ENCODE measurements around the gene GEMIN5. TPM values are rescaled to one million over a fixed set of nuclear protein-coding genes. Genes with fewer than 3 reads are reported as not detected.

The GEMIN5 gene
- total and polyA plus RNA-seq, 2 of the 8 experiments (the other 6 are each of a cell fraction or from before 2014, with no cell fraction given) = 12.8 to 47.0 TPM

DNA sequence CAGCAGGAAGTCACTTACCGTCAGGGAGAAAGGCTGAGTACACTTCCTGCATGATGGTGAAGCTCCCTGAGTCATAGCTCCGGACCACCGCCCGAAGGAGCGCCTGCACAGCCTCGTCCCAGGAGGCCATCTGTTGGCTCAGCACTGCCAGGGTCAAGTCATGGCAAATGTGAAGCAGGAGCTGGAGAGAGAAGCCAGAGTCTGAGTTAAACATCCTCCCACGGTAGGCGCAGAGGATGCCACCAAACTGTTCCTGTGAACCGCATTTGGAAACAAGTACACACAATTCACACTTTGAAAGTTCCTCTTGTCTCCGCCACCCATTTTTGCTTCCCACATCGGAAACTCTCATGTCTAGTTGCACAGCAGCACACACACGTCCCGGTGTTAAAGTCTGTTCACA lies 45.6 kb downstream of the GEMIN5 start:
- 89% methylated on average over 13 of the region's 13 CpGs; no CpG with 5 or more reads in 1 of the 2 experiments for WGBS, 2 experiments (ENCODE audit: extremely low coverage in 1 of 2, insufficient coverage in 1 of 2, insufficient read length in 1 of 2, insufficient replicate concordance in 2 of 2, low coverage in 1 of 2, low lambda C conversion rate in 2 of 2, missing lambda C conversion rate in 1 of 2)
- TF ChIP-seq ASH2L (IDR thresholded peaks at IDR 0.05; ENCODE audit: low read length) = no peak

More for the DNA sequence above, 45.6 kb downstream of the GEMIN5 start:
- ChIA-PET CTCF (ENCODE audit: partially characterized antibody) (interaction anchor here (0.9 to 2.2 kb wide), 3 partner anchors 9 to 16 kb away, joined by 3 to 5 read pairs (median 3); no protein-coding TSS in a partner anchor), POLR2A (ENCODE audit: partially characterized antibody) (no interaction called here)
- H2BK12ac ChIP-seq (ENCODE audit: low read depth, low read length) = no peak overlapping the region
- H2AFZ ChIP-seq (ENCODE audit: low read length) = no peak overlapping the region
- no peaks in the 10 kb centered on the region for H3K4me1 ChIP-seq (replicated peaks in 1 of 4; ENCODE audit: control insufficient read depth in 3 of 4, insufficient read depth in 4 of 4, low read length in 3 of 4)
- H2AK5ac ChIP-seq (ENCODE audit: low read depth, low read length) = no peak overlapping the region
- no peaks in the 10 kb centered on the region for H3K79me2 ChIP-seq (ENCODE audit: control insufficient read depth in 1 of 2, insufficient read depth in 2 of 2, low read length in 2 of 2)
- H4K8ac ChIP-seq (ENCODE audit: extremely low read depth, insufficient read depth, low read length) = no peak overlapping the region
- H3K23me2 ChIP-seq (ENCODE audit: low read depth, low read length) = no peaks in the 10 kb centered on the region
- no peak overlapping the region for H3K14ac ChIP-seq (ENCODE audit: insufficient read length)
- no peak overlapping the region for H3K9ac ChIP-seq (replicated peaks in 1 of 4; ENCODE audit: extremely low read depth in 1 of 4, low read depth in 3 of 4, low read length in 3 of 4)
- no peak for FAIRE-seq
- no peaks in the 10 kb centered on the region for H3K27me3 ChIP-seq (replicated peaks in 1 of 4; ENCODE audit: control insufficient read depth in 3 of 4, extremely low read depth in 1 of 4, insufficient read depth in 3 of 4, low read length in 3 of 4)
- H3K4me3 ChIP-seq (ENCODE audit: extremely low read depth in 1 of 4, insufficient read depth in 2 of 4, low read depth in 3 of 4, low read length in 4 of 4) = no peak overlapping the region
- no peaks in the 10 kb centered on the region for H3K79me1 ChIP-seq (ENCODE audit: low read depth, low read length)
- DNase-seq (ENCODE audit: low read depth in 1 of 2, low spot score in 2 of 2) = no peak
- H3K56ac ChIP-seq (replicated peaks; ENCODE audit: insufficient read length, low read depth, low read length) = no peak overlapping the region
- no peak overlapping the region for H3K27ac ChIP-seq (ENCODE audit: low read depth, low read length)
- H4K5ac ChIP-seq (ENCODE audit: insufficient read length, low read depth, low read length) = no peak overlapping the region
- H4K20me1 ChIP-seq (replicated peaks in 1 of 2; ENCODE audit: control insufficient read depth in 1 of 2, insufficient read depth in 2 of 2, low read length in 2 of 2) = no peaks in the 10 kb centered on the region
- H2BK20ac ChIP-seq (ENCODE audit: low read length) = no peak overlapping the region
- no peak overlapping the region for H3K4ac ChIP-seq (replicated peaks; ENCODE audit: insufficient read length, low read depth, low read length)
- H3K18ac ChIP-seq (ENCODE audit: extremely low read depth, low read length) = no peak overlapping the region
- H2BK120ac ChIP-seq (replicated peaks; ENCODE audit: low read depth, low read length) = no peak overlapping the region
- no peak overlapping the region for H3K23ac ChIP-seq (ENCODE audit: insufficient read length)
- H3K36me3 ChIP-seq (ENCODE audit: control insufficient read depth in 2 of 4, insufficient read depth in 4 of 4, low read length in 3 of 4) = peaks cover 19 to 82% (median 53%) of the 10 kb centered on the region in 4 experiments; a peak in 7 of 8 replicates
- H2BK15ac ChIP-seq (ENCODE audit: low read length) = no peak overlapping the region
- no peak overlapping the region for H3K4me2 ChIP-seq (ENCODE audit: insufficient read depth in 1 of 2, low read depth in 2 of 2, low read length in 2 of 2)
- no peaks in the 10 kb centered on the region for H3K9me3 ChIP-seq (ENCODE audit: insufficient read depth in 2 of 2, low read depth in 1 of 2, low read length in 1 of 2)
- no peak overlapping the region for H2BK5ac ChIP-seq (ENCODE audit: low read depth, low read length)
- H4K91ac ChIP-seq (replicated peaks; ENCODE audit: insufficient read length, low read length) = no peak overlapping the region

All from H1 (cell line).